ENCODE measurements around the gene NEK5.

Gene NEK5

GRCh38 chr13:52010890-52011631 lies 117.8 kb downstream of the NEK5 start, which contains the start of gene ATP7B:
ATP7B (minus strand) TSS chr13:52011450; CDS start chr13:52011337, 113 bp downstream.
- no peak for DNase-seq (ENCODE audit: low read depth)

- no peak for DNase-seq (ENCODE audit: low read depth)
Observed at GRCh38 chr13:52009946-52010345, 118.9 kb downstream of the NEK5 start.

DNA sequence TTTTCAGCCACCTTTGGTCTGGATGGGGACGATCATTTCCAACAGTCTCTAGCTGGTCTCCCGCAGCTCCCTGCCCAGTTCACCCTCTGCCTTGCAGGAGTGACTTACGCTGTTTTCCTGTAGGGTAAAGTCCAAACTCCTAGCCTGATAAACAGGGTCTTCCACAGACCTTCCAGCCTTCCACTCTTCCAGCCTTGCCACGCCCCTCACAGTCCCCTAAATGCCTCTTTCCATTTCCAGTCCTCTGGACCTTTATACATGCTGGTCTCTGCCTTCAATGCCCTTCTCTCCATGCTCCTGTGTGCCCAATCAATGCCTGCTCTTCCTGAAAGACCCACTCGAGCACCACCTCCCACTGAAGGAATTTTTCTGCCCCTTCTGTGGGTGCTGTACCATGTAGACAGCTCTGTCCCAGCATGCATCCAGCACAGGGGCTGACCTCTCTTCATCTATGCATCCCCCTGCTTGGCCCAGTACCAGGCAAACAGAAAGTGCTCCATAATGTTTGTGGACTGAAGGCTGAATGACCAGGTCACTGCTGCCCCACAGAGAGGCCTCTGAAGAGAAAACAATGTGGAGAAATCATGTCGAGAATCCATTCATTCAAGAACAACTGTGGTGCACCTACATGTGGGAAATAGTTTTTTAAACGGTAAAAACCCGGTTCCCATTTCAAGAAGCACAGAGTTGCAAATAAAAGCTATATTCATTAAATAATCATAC lies 122.2 kb downstream of the NEK5 start:
- no peak for DNase-seq (ENCODE audit: low read depth)

DNA sequence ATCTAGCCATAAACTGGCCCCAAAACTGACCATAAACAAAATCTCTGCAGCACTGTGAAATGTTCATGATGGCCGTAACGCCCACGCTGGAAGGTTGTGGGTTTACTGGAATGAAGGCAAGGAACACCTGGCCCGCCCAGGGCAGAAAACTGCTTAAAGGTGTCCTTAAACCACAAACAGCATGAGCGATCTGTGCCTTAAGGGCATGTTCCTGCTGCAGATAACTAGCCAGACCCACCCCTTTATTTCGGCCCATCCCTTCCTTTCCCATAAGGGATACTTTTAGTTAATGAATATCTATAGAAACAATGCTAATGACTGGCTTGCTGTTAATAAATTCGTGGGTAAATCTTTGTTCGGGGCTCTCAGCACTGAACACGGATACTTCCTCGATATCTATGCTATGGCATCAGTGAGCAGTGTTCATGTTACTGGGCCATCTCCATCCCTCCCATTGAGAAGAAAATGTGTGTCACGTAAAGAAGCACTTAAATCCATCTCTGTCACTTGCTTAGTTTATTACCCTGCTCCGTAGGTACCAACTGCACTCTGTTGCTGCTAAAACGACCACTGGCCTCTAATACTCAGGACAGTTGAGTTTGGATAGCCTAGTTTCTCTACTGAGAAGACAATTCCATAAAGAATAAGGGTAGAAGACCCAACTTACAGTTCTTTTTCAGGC lies 122.9 kb downstream of the NEK5 start:
- no peak for DNase-seq (ENCODE audit: low read depth)

DNA sequence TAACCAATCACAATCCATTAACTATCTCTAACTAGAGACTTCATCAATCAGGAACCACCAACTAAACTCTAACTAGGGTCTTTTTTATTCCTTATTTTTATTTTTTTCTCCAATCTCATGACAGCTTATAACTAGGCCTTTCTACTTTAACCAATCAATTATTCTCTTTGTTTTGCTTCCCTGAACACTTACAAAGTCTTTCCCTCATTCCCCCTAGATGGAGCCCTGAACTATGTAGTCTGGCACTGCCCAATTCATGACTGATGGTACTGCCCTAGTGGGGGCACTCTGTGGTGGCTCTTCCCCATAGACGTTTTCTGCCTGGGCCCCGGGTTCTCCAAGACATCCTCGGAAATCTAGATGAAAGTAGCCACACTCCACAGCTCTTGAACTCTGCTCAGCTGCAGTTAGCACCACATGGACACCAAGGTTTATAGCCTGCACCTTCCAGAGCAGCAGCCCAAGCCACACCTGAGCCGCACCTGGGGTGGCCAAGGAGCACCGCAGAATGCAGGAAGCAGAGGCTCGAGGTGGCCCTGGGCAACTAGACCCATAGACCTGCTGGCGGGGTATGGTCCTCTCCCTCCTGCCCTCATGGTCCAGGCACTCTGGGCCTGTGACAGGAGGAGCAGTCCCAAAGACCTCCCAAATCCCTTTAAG lies 124.2 kb downstream of the NEK5 start:
- DNase-seq (ENCODE audit: low read depth): no peak

- no peak for DNase-seq (ENCODE audit: low read depth)
Observed at GRCh38 chr13:52003541-52003940, 125.3 kb downstream of the NEK5 start.

- no peak for DNase-seq (ENCODE audit: low read depth)
Observed at GRCh38 chr13:52002361-52002760, 126.5 kb downstream of the NEK5 start.

DNA sequence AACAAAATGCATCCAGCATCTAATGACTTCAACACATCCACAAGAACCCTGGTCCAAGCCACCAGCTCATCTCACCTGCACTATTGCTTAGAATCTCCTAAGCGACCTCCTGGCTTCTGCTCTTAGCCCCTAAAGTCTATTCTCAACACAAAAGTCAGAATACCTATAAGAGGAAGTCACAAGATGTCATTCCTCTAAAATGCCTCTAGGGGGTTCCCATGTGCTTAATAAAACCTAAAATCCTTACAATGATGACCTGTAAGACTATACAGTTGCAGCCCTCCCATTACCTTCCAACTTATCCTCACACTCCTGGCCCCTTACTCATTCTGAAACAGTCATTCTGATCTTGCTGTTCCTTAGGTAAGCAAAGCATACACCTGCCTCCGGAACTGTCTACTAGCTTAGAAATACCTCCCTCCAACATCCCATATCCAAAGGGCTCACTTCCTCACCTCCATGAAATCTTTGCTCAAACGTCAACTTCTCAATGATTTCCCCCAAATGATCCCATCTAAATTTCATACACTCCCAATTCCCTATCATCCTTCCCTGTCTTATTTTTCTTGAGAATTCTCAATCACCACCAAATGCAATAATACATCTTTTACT lies 127.6 kb downstream of the NEK5 start:
- DNase-seq (ENCODE audit: low read depth): no peak

DNA sequence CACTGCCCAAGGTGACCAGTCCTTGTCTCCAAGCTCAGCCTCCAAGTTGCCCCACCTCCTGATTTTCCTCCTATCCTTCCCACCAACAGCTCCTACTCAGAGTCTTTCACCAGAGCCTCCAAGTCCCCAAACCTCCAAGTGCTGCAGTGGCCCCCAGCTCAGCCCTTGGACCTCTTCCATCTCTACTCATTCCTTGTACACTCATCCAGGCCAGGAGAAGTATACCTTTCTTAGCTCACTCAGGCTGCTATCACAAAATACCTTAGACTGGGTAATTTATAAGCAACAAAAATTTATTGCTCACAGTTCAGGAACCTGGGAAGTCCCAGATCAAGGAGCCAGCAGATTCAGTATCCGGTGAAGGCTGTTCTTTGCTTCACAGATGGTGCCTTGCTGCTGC lies 129.0 kb downstream of the NEK5 start:
- DNase-seq (ENCODE audit: low read depth): no peak

GRCh38 chr13:51999510-51999911 lies 129.4 kb downstream of the NEK5 start:
- no peak for DNase-seq (ENCODE audit: low read depth)

DNA sequence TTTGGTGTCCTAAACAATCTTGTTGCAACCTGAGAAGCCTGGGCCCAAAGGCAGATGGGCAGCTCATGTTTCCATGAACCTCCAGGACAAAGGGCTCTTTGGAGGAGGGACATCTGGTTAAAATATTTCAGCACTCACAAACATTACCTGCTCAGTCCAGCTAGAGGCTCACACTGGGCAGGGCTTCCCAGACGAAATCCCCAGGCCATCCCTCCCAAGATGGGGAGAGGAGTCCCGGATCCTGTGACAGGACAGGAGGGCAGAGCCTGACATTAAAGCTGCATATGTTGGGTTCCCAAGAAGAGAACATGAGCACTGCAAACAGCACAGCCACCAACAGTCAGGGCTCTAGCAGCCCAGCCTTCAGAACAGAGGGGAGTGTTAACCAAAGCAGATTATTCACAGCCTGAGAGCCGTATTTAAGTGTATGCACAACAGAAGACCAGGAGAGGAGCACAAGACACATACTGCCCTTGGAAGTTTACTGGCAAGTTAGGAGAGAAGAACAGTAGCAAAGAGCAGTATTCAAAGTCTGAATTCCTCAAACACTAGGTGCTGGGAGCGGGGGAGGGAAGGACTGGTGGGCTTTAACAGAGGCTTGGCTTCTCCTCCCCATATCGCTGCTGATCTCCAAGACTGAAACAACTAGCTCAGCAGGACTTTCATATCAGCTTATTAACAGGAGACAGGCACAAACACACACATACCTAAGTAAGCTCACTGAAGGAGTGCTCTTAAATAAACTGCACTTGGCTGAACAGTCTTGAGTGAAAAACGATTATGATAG lies 130.0 kb downstream of the NEK5 start:
- DNase-seq (ENCODE audit: low read depth): no peak

DNA sequence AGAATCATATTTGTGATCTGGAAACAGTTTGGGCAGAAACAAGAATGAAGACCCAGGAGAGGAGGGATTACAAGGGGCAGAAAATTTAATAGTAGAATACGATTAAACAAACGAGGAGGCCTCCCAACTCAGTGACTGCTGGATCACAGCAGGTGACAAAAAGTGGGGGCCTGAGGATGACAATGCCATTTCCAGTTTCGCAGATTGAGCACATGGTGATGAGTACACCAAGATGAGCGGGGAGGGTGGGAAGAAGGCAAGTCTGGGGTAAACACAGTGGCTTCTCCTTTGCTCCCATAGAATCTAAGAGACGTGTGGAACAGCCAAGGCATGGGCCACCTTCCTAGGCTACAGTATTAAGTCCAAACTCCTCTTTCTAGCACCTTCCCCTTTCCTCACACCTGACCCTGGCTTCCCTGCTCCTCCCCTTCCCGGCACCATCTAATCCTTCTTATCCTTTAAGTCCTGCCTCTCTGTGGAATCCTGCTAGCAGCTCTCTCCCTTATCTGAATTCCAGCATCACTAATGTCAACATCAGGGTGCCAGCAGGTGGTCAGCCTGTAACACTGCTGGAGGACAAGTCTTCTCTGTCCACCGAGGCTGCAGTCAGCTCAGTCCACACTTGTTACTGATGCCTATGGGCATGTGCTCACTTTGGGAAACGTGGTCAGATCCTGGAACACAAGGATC lies 131.1 kb downstream of the NEK5 start:
- DNase-seq (ENCODE audit: low read depth): no peak

DNA sequence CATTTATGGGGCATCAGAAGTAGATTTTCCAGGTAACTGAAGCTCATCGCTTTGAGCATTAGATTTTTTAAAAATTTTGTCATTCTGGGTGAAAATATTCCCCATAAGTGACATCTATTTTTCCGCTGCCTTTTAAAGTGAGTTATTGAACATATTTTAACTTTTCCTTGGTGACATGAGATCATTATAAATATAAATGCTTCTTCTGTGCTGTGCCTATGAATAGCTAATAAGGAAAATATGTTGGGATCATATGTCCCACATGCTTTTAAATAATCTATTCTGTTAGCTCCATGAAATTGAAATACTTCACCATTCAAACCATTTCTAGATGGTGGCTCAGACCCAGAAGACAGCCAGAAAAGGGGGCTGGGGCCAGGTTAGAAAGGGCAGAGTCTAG lies 131.7 kb downstream of the NEK5 start:
- no peak for DNase-seq (ENCODE audit: low read depth)

DNA sequence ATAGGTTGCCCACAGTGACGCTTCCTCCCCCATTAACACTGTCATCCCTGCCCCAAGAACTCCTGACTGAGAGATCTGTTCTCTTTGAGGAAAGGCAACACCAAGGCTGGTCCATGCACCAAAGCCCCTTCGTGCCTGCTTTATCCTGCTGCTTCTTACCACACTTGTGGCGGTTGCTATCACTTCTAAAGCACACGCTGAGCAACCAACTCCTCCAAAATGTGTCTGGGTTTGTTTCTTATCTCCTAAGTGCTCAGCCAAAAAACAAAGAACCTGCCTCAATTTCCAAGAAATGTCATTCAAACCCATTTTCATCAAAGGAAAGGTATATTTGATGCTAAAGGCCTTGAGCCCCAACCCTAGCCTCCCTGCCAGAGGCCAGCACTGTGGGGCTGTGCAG lies 132.2 kb downstream of the NEK5 start:
- no peak for DNase-seq (ENCODE audit: low read depth)

DNA sequence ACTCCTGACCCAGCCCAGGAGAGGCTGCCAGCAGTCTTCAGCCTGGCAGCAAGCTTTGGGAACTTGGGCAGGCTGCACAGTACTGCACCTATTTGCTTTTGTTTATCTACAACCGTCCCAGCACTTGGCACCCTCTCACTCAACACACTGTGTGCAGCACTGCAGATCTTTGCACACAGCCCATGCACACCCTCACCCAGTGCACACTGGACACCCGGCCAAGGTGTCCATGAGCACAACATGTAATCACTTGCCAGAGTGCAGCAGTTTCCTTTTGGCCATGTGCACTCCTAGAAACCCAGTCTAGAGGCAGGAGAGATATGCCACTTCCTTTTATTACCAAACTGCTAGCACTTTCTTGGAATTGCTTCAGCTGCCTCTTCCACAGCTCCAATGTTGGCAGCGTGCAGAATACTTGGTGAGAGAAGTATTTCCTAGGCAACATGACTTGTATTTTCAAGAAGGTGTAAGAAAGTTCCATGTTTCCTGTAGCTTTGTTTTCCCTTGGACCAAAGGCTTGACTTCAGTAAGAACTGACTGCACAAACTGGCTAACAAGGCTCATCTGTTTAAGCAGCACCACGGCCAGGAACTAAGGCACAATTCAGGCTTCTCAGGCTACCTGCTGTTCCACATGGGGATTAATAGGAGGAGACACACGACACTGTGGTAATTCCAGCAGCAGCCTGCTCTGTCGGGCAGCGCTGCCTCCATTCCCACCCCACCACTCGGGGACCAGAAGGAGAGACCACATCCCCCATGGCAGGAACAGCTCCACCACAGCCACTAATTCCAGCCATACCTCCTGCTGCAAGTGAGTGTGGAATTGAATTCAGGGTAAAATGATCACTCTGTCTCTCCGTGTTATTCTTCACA lies 133.0 kb downstream of the NEK5 start:
- no peak for DNase-seq (ENCODE audit: low read depth)

- no peak for DNase-seq (ENCODE audit: low read depth)
Observed at GRCh38 chr13:51993713-51994112, 135.2 kb downstream of the NEK5 start.

GRCh38 chr13:51988988-51989618 lies 139.8 kb downstream of the NEK5 start:
- DNase-seq (ENCODE audit: low read depth): no peak

Data from CMK (cell line).